Measurements from ENCODE around the gene TSKU.

The TSKU gene

GRCh38 chr11:76766521-76766920, 16.6 kb upstream of the TSKU start:
- POLR2A ChIA-PET = no interaction called here
- no peak overlapping the region for H3K4me3 ChIP-seq (ENCODE audit: low read depth, low read length)
- CTCF ChIA-PET = interaction anchor here (1.0 to 1.5 kb wide), 3 partner anchors 9 to 39 kb away, joined by 4 to 6 read pairs (median 4); no protein-coding TSS in a partner anchor
- no peak for TF ChIP-seq CTCF (IDR thresholded peaks at IDR 0.05; ENCODE audit: insufficient read depth, low read length, missing control alignments)
- no peak for DNase-seq (ENCODE audit: low read depth, low spot score)

GRCh38 chr11:76767659-76768058, 15.5 kb upstream of the TSKU start:
- ChIA-PET POLR2A (no interaction called here), CTCF (interaction anchor here (1.0 kb wide), 1 partner anchor 46 kb away, joined by 3 read pairs; no protein-coding TSS in a partner anchor)
- no peak overlapping the region for H3K4me3 ChIP-seq (ENCODE audit: low read depth, low read length)
- DNase-seq (ENCODE audit: low read depth, low spot score) = no peak
- no peak for TF ChIP-seq CTCF (IDR thresholded peaks at IDR 0.05; ENCODE audit: insufficient read depth, low read length, missing control alignments)

- CTCF ChIA-PET = interaction anchor here (0.6 to 1.0 kb wide), 2 partner anchors 38 to 47 kb away, joined by 3 read pairs; no protein-coding TSS in a partner anchor
These were observed 14.9 kb upstream of the TSKU start for GRCh38 chr11:76768088-76768908.

DNA sequence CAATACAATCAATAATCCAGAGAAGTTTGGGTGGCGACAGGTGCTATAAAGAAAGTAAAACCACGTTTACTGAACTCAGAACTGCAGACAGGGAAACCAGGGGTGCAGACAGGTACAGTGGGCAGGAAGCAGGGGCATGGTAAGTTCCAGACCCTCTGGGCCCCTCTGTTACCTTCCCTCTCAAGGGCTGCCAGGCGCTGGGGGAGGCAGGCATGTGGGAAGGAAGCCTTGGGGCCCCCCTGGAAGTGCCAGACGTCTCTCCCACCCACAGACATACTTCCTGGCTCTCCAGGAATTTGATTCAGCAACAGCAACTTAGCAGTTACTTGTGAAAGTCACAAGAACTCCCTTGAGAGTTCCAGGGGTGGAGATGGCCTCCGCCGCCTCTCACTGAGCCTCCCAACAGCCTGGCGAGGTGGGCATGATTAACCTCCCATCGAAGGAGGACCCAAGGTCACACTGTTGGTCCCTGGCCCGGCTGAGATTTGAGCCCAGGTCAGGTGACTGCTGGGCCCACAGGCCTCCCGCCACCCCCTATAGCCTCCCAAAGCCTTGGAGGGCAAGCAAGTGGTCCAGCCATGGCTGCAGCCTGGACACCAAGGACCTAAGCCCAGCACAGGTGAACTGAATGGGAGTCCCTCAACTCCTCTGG, 14.1 kb upstream of the TSKU start:
- CTCF ChIA-PET = interaction anchor here (0.6 kb wide), 1 partner anchor 37 kb away, joined by 3 read pairs; no protein-coding TSS in a partner anchor
- no peak for DNase-seq (ENCODE audit: low read depth, low spot score)
- POLR2A ChIA-PET = no interaction called here

More at GRCh38 chr11:76768088-76768908, 14.9 kb upstream of the TSKU start:
- H3K4me3 ChIP-seq (ENCODE audit: low read depth, low read length) = no peak overlapping the region
- no peak for TF ChIP-seq CTCF (IDR thresholded peaks at IDR 0.05; ENCODE audit: insufficient read depth, low read length, missing control alignments)
- DNase-seq (ENCODE audit: low read depth, low spot score) = no peak
- POLR2A ChIA-PET = no interaction called here

DNA sequence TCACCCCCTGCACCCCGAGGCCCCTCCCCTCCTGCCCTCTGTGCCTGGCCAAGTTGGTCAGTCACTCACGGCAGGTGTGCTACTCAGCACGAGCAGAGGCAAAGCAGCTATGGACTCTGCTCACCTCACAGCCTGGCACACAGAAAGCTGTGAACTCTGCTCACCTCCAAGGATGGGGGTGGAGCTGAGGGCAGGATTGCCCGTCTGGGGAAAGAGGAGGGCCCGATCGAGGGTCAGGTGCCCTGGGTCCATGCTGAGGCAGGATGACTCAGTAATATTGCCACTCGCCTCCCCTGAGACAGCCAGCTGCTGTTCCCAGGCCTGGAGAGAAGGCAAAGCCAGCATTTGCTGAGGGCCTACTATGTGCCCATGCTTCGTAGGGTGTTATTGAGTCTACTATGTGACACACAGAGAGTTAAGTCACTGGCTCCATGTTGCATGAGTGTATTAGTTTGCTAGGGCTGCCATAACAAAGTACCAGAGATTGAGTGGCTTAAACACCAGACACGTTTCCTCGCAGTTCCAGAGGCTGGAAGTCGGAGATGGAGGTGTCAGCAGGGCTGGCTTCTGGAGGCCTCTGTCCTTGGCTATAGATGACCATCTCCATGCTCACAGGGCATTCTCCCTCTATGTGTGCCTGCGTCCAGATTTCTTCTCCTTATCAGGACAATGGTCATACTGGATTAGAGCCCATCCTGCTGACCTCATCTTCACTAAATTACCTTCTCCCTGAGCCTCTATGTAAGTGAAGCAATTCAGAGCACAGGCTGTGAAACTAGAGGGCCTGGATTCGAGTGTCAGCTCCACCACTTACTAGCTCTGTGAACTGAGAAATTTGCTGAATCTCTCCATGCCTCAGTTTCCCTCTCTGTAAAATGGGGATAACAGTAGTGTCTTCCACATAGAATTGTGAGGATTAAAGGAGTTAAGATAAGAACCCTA, 13.2 kb upstream of the TSKU start:
- POLR2A ChIA-PET = interaction anchor here (0.8 to 1.8 kb wide), 3 partner anchors 11 to 18 kb away, joined by 3 to 15 read pairs (median 6); partner anchors contain the start of gene TSKU
- TF ChIP-seq CTCF (IDR thresholded peaks at IDR 0.05; ENCODE audit: insufficient read depth, low read length, missing control alignments) = no peak
- no peak for DNase-seq (ENCODE audit: low read depth, low spot score)
- CTCF ChIA-PET = interaction anchor here (0.9 to 1.9 kb wide), 6 partner anchors 9 to 149 kb away, joined by 3 to 11 read pairs (median 4); no protein-coding TSS in a partner anchor
- H3K4me3 ChIP-seq (ENCODE audit: low read depth, low read length) = no peak overlapping the region

More for the DNA sequence above, 14.1 kb upstream of the TSKU start:
- no peak overlapping the region for H3K4me3 ChIP-seq (ENCODE audit: low read depth, low read length)
- TF ChIP-seq CTCF (IDR thresholded peaks at IDR 0.05; ENCODE audit: insufficient read depth, low read length, missing control alignments) = no peak

Data from AG04449 (cell line).